ENCODE measurements around the gene WDR45B.
"Not testable (repeated sequence)": the region's sequence is repeated elsewhere in the genome, so short reads cannot be mapped to it uniquely, and the experiment has no call there.

Gene WDR45B

DNA sequence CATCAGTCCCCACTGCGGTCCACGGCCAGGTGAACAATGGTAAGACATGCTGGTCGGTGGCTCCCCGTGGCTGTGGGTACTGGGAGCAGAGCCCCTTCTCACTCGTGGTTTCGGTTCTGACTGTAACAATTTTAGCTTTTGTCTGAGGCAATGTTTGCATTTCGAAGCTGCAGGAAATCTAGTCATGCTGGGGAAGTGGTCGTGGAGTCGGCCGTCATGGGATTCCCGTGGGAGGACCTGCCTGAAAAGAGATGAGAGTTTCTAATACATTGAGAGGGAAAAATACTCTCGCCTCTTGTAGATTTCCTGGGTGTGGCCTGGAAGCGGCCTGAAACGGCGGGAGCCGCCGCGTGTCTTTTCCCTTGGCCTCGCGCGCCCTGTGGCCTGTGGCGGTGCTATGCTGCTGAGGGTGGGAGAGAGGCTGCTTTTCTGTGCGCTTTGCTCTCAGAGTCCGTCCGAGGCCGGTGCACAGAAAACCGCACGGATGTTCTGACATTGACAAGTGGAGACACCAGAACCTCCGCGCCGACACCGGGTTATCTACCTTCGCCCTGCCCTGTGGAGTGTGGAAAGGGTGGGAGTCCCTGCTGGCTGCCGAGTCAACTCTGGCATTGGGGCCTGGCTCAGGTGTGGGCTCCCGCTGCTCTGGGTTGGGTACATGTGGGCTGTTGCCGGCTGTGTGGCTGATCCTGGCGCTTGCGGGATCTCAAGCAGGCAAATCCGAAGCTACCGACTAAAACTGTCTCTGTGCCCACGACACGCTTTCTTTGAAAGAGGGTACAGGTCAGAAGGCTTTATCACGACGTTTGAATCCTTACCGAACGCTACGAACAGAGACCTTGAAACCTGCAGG lies 60.8 kb downstream of the WDR45B start:
- TF ChIP-seq, protein P1, sequence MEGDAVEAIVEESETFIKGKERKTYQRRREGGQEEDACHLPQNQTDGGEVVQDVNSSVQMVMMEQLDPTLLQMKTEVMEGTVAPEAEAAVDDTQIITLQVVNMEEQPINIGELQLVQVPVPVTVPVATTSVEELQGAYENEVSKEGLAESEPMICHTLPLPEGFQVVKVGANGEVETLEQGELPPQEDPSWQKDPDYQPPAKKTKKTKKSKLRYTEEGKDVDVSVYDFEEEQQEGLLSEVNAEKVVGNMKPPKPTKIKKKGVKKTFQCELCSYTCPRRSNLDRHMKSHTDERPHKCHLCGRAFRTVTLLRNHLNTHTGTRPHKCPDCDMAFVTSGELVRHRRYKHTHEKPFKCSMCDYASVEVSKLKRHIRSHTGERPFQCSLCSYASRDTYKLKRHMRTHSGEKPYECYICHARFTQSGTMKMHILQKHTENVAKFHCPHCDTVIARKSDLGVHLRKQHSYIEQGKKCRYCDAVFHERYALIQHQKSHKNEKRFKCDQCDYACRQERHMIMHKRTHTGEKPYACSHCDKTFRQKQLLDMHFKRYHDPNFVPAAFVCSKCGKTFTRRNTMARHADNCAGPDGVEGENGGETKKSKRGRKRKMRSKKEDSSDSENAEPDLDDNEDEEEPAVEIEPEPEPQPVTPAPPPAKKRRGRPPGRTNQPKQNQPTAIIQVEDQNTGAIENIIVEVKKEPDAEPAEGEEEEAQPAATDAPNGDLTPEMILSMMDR (IDR thresholded peaks at IDR 0.05): no peak
- TF ChIP-seq ZFX (IDR thresholded peaks at IDR 0.05; ENCODE audit: borderline replicate concordance): no peak
- H3K27ac ChIP-seq: peak overlapping the region; percentile 3; the same call in 1 of the 2 replicates

DNA sequence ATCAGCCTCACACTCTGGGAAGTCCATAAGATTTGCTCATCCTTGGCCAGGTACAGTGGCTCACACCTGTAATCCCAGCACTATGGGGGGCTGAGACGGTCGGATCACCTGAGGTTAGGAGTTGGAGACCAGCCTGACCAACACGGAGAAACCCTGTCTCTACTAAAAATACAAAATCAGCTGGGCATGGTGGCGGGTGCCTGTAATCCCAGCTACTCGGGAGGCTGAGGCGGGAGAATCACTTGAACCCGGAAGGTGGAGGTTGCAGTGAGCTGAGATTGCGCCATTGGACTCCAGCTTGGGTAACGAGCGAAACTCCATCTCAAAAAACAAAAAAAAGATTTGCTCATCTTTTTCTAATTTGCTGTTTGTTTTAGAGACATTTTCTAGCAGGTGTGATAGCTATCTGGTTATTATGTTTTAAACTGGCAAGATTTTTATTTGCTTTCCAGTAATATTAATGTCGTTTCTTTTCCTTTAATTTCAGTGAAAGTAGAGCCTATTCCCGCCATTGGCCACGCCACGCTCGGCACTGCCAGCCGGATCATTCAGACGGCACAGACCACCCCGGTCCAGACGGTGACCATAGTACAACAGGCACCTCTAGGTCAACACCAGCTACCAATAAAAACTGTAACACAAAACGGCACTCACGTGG lies 61.5 kb downstream of the WDR45B start:
- TF ChIP-seq, protein P1 (IDR thresholded peaks at IDR 0.05): no peak
- no peak for TF ChIP-seq ZFX (IDR thresholded peaks at IDR 0.05; ENCODE audit: borderline replicate concordance)
- peak overlapping the region; percentile 3; the same call in 1 of the 2 replicates for H3K27ac ChIP-seq

DNA sequence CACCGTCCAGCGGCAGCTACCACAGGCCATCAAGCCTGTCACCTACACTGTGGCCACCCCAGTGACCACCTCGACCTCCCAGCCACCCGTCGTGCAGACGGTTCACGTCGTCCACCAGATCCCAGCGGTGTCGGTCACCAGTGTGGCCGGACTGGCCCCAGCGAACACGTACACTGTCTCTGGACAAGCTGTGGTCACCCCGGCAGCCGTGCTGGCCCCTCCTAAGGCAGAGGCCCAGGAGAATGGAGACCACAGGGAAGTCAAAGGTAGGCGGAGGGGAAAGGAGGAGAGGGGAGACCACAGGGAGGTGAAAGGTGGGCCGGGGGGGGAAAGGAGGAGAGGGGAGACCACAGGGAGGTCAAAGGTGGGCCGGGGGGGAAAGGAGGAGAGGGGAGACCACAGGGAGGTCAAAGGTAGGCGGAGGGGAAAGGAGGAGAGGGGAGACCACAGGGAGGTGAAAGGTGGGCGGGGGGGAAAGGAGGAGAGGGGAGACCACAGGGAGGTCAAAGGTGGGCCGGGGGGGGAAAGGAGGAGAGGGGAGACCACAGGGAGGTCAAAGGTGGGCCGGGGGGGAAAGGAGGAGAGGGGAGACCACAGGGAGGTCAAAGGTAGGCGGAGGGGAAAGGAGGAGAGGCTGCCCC lies 62.2 kb downstream of the WDR45B start:
- not testable (repeated sequence) for H3K27ac ChIP-seq

DNA sequence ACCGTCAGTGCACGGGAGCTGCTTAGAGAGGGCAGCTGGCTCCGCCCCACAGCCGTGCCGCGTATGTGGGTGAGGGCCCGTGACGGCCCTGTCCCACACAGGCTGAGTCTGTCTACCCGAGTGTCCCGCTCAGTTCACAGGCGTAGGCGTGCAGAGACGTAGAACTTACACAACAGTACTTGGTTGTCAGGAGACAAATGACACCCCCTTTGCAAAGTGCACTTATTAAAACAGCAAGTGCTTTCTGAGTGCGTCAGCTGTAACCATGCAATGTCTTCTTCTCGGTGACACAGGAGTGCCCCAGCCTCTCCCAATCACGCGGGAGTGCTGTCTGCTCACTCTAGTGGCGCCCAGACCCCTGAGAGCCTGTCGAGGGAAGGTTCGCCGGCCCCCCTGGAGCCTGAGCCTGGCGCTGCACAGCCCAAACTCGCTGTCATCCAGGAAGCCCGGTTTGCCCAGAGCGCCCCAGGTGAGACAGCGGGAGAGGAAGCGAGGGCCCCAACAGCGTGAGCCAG lies 64.5 kb downstream of the WDR45B start:
- TF ChIP-seq, protein P1 (IDR thresholded peaks at IDR 0.05): no peak
- TF ChIP-seq ZFX (IDR thresholded peaks at IDR 0.05; ENCODE audit: borderline replicate concordance): no peak
- no peak overlapping the region for H3K27ac ChIP-seq

DNA sequence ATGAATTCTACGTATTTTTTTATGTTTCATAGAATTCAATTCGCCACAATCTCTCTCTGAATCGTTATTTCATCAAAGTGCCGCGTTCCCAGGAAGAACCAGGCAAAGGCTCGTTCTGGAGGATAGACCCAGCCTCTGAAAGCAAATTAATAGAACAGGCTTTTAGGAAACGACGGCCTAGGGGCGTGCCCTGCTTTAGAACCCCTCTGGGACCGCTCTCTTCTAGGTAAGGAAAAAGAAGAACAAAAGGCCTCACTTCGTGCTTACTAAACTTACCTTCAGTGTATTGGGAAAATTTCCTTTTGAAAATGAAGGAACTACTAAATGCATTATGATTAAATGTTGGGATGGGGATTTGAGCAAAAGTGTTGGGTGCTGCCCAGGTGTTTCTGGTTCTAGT lies 65.5 kb downstream of the WDR45B start:
- TF ChIP-seq, protein P1 (IDR thresholded peaks at IDR 0.05): no peak
- TF ChIP-seq ZFX (IDR thresholded peaks at IDR 0.05; ENCODE audit: borderline replicate concordance): no peak
- no peak overlapping the region for H3K27ac ChIP-seq

DNA sequence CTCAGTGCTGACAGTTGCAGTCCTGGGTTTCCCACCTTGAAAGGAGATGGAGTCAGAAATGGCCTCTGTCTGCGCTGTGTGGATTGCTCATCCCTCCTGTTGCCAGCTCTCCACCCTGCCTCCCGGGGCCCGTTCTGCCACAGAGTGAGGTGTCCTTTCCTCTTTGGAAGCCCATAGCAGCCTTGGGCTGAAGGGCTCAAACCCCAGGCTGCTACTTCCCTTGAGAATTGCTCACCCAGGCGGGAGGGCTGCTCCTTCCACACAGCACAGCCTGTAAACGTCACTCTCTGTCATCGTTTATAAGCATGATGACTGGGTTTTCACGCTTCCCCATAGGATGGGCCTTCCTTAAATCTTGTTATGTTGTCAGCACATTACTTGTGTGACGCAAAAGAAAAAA lies 66.0 kb downstream of the WDR45B start:
- TF ChIP-seq ZFX (IDR thresholded peaks at IDR 0.05; ENCODE audit: borderline replicate concordance): no peak
- TF ChIP-seq, protein P1 (IDR thresholded peaks at IDR 0.05): no peak
- no peak overlapping the region for H3K27ac ChIP-seq

DNA sequence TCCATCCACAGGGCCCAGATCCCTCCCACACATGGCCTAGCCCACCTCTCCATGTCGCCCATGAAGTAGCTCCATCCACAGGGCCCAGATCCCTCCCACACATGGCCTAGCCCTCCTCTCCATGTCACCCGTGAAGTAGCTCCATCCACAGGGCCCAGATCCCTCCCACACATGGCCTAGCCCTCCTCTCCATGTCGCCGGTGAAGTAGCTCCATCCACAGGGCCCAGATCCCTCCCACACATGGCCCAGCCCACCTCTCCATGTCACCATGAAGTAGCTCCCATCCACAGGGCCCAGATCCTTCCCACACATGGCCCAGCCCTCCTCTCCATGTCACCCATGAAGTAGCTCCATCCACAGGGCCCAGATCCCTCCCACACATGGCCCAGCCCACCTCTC lies 68.3 kb downstream of the WDR45B start:
- not testable (repeated sequence) for H3K27ac ChIP-seq

DNA sequence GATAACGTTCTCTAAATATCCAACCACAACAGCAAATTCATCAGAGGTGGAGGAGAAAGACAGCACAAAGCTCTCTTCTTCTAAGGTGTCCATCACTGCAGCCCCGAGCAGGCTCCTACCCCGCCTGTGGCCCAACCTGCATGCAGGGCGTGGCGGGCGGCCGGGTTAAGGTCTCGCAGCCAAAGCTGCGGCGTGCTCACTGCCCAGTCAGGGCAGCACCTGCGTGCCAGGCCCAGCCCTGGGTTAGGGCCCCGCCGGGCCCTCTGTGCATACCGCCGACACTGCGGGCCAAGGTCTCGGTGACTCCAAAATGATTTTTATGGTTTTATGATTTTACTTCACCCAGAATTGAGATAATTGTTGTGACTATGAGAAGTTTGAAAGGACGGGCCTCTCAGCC lies 70.9 kb downstream of the WDR45B start:
- H3K27ac ChIP-seq: no peak overlapping the region
- TF ChIP-seq, protein P1 (IDR thresholded peaks at IDR 0.05): no peak
- no peak for TF ChIP-seq ZFX (IDR thresholded peaks at IDR 0.05; ENCODE audit: borderline replicate concordance)

DNA sequence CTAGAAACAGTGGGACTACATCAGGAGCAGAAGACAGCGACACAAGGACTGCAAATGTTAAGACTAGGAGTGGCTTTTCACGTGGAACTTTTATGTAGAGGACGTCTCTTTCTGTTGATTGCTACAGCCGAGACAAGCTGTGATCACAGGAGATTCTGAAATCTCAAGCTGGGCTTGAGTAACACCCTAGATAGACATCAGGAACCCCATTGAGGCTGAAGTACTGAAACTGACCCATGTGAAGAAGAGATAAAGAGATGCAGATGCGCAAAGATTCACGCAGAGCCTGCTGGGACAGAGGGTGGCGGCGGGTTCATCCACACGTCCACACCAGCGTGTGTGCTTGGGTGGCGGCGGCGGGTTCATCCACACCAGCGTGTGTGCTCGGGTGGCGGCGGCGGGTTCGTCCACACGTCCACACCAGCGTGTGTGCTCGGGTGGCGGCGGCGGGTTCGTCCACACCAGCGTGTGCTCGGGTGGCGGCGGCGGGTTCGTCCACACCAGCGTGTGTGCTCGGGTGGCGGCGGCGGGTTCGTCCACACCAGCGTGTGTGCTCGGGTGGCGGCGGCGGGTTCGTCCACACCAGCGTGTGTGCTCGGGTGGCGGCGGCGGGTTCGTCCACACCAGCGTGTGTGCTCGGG lies 72.5 kb downstream of the WDR45B start:
- H3K27ac ChIP-seq: not testable (repeated sequence)
